ENCODE data around the gene COMMD9.

Gene COMMD9

DNA sequence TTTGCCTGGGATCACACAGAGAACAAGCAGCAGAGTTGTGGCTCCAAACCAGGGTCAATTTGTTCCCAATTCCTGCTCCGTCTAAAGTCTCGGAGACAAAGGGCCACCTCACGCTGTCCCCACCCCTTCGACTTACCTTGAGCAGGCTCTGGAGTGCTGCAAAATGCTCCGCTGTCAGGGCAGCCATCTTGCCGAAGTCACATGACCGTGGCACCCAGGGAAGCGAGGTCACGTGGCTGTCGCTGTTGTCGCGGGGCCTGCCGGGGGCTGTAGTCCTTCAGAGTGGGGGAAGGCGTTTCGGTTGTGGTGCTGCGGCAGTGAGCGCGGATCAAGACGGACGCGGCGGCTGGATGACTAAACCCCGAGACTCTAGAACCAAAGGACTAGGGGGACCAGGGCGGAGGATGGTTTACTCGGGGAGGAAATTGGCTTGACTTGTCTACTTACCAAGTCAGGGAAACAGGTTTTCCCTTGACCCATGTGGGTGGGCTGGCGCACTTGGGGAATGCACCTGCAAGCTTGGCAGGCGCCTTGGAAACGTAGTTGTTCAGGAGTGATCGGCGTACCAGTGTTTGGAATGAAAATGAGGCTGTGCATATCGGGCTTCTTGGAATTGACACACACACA lies at the start of gene COMMD9:
COMMD9 (minus strand) TSS at position 199 of the 627 bp plus-strand sequence; CDS start at position 187, 12 bp downstream.
- Histone ChIP-seq H3K4me1 (ENCODE audit: insufficient read depth, low read length, severe bottlenecking) (peaks cover 18% of the 10 kb centered on the region), H2AFZ (ENCODE audit: low read length) (peak within 1 kb of the TSS; percentile 70), H3K9me2 (ENCODE audit: low read depth, low read length) (no peaks in the 10 kb centered on the region)

DNA sequence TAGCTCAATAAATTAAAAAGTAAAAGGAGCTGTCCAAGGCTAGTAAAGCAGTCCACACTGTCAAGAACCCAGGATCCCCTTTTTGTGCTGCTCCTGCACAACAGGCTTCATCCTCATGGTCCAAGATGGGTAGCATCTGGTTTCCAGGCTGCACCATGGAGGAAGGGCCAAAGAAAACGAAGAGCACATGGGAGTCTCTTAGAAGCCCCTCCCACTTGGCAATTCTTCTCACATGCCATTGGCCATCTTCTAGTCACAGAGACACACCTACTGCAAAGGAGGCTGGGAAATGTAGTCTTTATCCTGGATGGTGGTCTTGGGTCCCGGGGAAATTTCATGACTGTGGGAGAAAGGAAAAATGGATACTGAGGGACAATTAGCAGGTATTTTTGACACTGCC lies 44.7 kb upstream of the COMMD9 start:
- Histone ChIP-seq H4K20me1 (ENCODE audit: insufficient read depth, low read length) (no peaks in the 10 kb centered on the region), H3K36me3 (ENCODE audit: insufficient read depth, low read length) (no peaks in the 10 kb centered on the region), H3F3A (ENCODE audit: insufficient read depth, low read length) (no peaks in the 10 kb centered on the region), H3K27me3 (ENCODE audit: insufficient read depth, low read length) (no peaks in the 10 kb centered on the region), H3K27ac (ENCODE audit: low read depth, low read length, poor library complexity, severe bottlenecking) (no peak overlapping the region), H3K4me2 (ENCODE audit: low read length) (no peak overlapping the region), H3K79me2 (ENCODE audit: insufficient read depth, low read length) (no peaks in the 10 kb centered on the region), H3K9me3 (ENCODE audit: low read length) (no peaks in the 10 kb centered on the region), H3K4me1 (ENCODE audit: insufficient read depth, low read length, severe bottlenecking) (no peaks in the 10 kb centered on the region), H2AFZ (ENCODE audit: low read length) (no peak overlapping the region), H3K9me2 (ENCODE audit: low read depth, low read length) (no peaks in the 10 kb centered on the region), H3K4me3 (ENCODE audit: low read depth, low read length, poor library complexity, severe bottlenecking) (no peak overlapping the region), H3K9ac (ENCODE audit: low read length) (no peak overlapping the region)
- no peak for TF ChIP-seq EZH2 (IDR thresholded peaks at IDR 0.05; ENCODE audit: borderline replicate concordance, low read length)
- TF ChIP-seq, protein P1, sequence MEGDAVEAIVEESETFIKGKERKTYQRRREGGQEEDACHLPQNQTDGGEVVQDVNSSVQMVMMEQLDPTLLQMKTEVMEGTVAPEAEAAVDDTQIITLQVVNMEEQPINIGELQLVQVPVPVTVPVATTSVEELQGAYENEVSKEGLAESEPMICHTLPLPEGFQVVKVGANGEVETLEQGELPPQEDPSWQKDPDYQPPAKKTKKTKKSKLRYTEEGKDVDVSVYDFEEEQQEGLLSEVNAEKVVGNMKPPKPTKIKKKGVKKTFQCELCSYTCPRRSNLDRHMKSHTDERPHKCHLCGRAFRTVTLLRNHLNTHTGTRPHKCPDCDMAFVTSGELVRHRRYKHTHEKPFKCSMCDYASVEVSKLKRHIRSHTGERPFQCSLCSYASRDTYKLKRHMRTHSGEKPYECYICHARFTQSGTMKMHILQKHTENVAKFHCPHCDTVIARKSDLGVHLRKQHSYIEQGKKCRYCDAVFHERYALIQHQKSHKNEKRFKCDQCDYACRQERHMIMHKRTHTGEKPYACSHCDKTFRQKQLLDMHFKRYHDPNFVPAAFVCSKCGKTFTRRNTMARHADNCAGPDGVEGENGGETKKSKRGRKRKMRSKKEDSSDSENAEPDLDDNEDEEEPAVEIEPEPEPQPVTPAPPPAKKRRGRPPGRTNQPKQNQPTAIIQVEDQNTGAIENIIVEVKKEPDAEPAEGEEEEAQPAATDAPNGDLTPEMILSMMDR (IDR thresholded peaks at IDR 0.05; ENCODE audit: low read length) = no peak

More for the DNA sequence above, at the start of gene COMMD9:
- Histone ChIP-seq H3K79me2 (ENCODE audit: insufficient read depth, low read length) (no peaks in the 10 kb centered on the region), H4K20me1 (ENCODE audit: insufficient read depth, low read length) (no peaks in the 10 kb centered on the region), H3K9me3 (ENCODE audit: low read length) (no peaks in the 10 kb centered on the region), H3K36me3 (ENCODE audit: insufficient read depth, low read length) (no peaks in the 10 kb centered on the region), H3K4me2 (ENCODE audit: low read length) (peak within 1 kb of the TSS; percentile 65), H3K9ac (ENCODE audit: low read length) (peak within 1 kb of the TSS; percentile 69), H3K4me3 (ENCODE audit: low read depth, low read length, poor library complexity, severe bottlenecking) (peak within 1 kb of the TSS; percentile 83), H3K27ac (ENCODE audit: low read depth, low read length, poor library complexity, severe bottlenecking) (no peak within 1 kb of the TSS), H3K27me3 (ENCODE audit: insufficient read depth, low read length) (no peaks in the 10 kb centered on the region), H3F3A (ENCODE audit: insufficient read depth, low read length) (no peaks in the 10 kb centered on the region)
- TF ChIP-seq EZH2 (IDR thresholded peaks at IDR 0.05; ENCODE audit: borderline replicate concordance, low read length) = no peak

DNA sequence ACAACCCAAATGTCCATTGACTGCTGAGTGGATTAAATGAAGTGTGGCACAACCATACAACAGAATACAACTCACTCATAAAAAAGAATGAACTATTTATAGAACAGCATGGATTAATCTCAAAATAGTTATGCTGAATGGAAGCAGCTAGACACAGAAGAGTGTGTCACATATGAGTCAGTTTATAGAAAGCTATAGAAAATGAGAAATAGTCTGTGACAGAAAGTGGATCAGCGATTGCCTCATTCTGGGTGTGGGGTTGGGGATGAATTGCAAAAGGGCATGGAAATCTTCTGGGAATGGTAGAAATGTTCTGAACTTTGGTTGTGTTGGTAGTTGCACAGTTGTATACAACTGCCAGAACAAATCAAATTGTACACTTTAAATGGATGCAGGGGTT lies 44.2 kb upstream of the COMMD9 start:
- Histone ChIP-seq H4K20me1 (ENCODE audit: insufficient read depth, low read length) (no peaks in the 10 kb centered on the region), H3K9me2 (ENCODE audit: low read depth, low read length) (no peaks in the 10 kb centered on the region), H3K27me3 (ENCODE audit: insufficient read depth, low read length) (no peaks in the 10 kb centered on the region), H2AFZ (ENCODE audit: low read length) (no peak overlapping the region), H3K9ac (ENCODE audit: low read length) (no peak overlapping the region), H3K4me1 (ENCODE audit: insufficient read depth, low read length, severe bottlenecking) (no peaks in the 10 kb centered on the region), H3F3A (ENCODE audit: insufficient read depth, low read length) (no peaks in the 10 kb centered on the region), H3K79me2 (ENCODE audit: insufficient read depth, low read length) (no peaks in the 10 kb centered on the region), H3K27ac (ENCODE audit: low read depth, low read length, poor library complexity, severe bottlenecking) (no peak overlapping the region), H3K4me3 (ENCODE audit: low read depth, low read length, poor library complexity, severe bottlenecking) (no peak overlapping the region), H3K36me3 (ENCODE audit: insufficient read depth, low read length) (no peaks in the 10 kb centered on the region), H3K4me2 (ENCODE audit: low read length) (no peak overlapping the region), H3K9me3 (ENCODE audit: low read length) (no peaks in the 10 kb centered on the region)
- no peak for TF ChIP-seq EZH2 (IDR thresholded peaks at IDR 0.05; ENCODE audit: borderline replicate concordance, low read length)

DNA sequence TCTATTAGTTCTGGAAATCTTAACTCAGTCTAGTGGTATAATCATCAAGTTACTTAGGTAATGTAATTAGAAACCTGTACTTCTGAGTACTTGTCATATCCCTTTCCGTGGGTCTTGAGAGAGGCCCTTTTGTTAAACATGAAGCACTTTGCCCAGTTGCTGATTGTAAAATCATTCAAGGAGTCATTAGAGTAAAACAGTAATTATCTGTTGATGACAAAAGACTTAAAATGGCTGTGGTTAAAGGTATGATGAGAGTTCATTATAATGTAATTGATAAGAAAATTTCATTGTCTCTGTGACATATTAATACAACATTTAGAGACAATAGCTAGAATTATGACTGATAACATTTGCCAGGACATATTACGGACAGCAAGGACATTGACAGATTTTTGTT lies 41.2 kb upstream of the COMMD9 start:
- Histone ChIP-seq H3K9ac (ENCODE audit: low read length) (no peak overlapping the region), H3K4me1 (ENCODE audit: insufficient read depth, low read length, severe bottlenecking) (no peaks in the 10 kb centered on the region), H3K4me2 (ENCODE audit: low read length) (no peak overlapping the region), H4K20me1 (ENCODE audit: insufficient read depth, low read length) (no peaks in the 10 kb centered on the region), H3K79me2 (ENCODE audit: insufficient read depth, low read length) (no peaks in the 10 kb centered on the region), H3K9me2 (ENCODE audit: low read depth, low read length) (no peaks in the 10 kb centered on the region), H3K9me3 (ENCODE audit: low read length) (no peaks in the 10 kb centered on the region), H3K36me3 (ENCODE audit: insufficient read depth, low read length) (no peaks in the 10 kb centered on the region), H2AFZ (ENCODE audit: low read length) (no peak overlapping the region), H3F3A (ENCODE audit: insufficient read depth, low read length) (no peaks in the 10 kb centered on the region), H3K27me3 (ENCODE audit: insufficient read depth, low read length) (no peaks in the 10 kb centered on the region), H3K27ac (ENCODE audit: low read depth, low read length, poor library complexity, severe bottlenecking) (no peak overlapping the region), H3K4me3 (ENCODE audit: low read depth, low read length, poor library complexity, severe bottlenecking) (no peak overlapping the region)
- no peak for TF ChIP-seq EZH2 (IDR thresholded peaks at IDR 0.05; ENCODE audit: borderline replicate concordance, low read length)
- TF ChIP-seq, protein P1 (IDR thresholded peaks at IDR 0.05; ENCODE audit: low read length) = no peak

Measured in OCI-LY1 (cell line).